ENCODE measurements around the gene SUCLG2. TPM values are rescaled to one million over a fixed set of nuclear protein-coding genes. Genes with fewer than 3 reads are reported as not detected.

The SUCLG2 gene
- total RNA-seq, 1 experiment from 2014 or later = 38.5 TPM

GRCh38 chr3:67431887-67432286 is 222.5 kb downstream of the SUCLG2 start:
- Mint-ChIP-seq H3K4me1 (no peaks in the 10 kb centered on the region), H3K4me3 (no peak overlapping the region), H3K36me3 (ENCODE audit: insufficient read depth in 1 of 3, low read depth in 3 of 3) (peaks cover 6 to 20% (median 10%) of the 10 kb centered on the region in 3 experiments; a peak in 6 of 7 replicates), H3K27me3 (ENCODE audit: low read depth) (no peaks in the 10 kb centered on the region; the same call in 1 of the 2 replicates), H3K27ac (no peak overlapping the region), H3K9me3 (peaks cover 17% of the 10 kb centered on the region in 2 experiments; a peak in 4 of 5 replicates)
- no peak for TF ChIP-seq CTCF (conservative IDR thresholded peaks at IDR 0.05)
- no peak overlapping the region for H2AK5ac ChIP-seq (ENCODE audit: insufficient read length, low read length)
- no peak overlapping the region for H3K23ac ChIP-seq (ENCODE audit: insufficient read length, low read depth, low read length)
- H3K14ac ChIP-seq (ENCODE audit: insufficient read depth, low read length) = no peak overlapping the region
- no peak overlapping the region for H2AFZ ChIP-seq (ENCODE audit: low read length)
- H2BK20ac ChIP-seq (ENCODE audit: low read depth, low read length, poor library complexity, severe bottlenecking) = no peak overlapping the region
- DNase-seq = no peak
- no peak overlapping the region for H4K8ac ChIP-seq (replicated peaks; ENCODE audit: insufficient read length, low read depth, low read length)
- H3K79me1 ChIP-seq (ENCODE audit: insufficient read depth, low read depth, low read length, poor library complexity, severe bottlenecking) = no peaks in the 10 kb centered on the region
- H4K5ac ChIP-seq (ENCODE audit: insufficient read length, low read depth, low read length) = no peak overlapping the region
- WGBS (ENCODE audit: extremely low coverage, insufficient read length, low lambda C conversion rate) = no CpG with 5 or more reads among the region's 1 CpG
- H3K79me2 ChIP-seq (ENCODE audit: insufficient read depth, low read length) = no peaks in the 10 kb centered on the region
- H3K23me2 ChIP-seq (ENCODE audit: insufficient read length, low read depth, low read length, poor library complexity, severe bottlenecking) = no peaks in the 10 kb centered on the region
- no peak overlapping the region for H2BK120ac ChIP-seq (ENCODE audit: low read depth, low read length, poor library complexity, severe bottlenecking)
- H3K27me3 ChIP-seq (ENCODE audit: insufficient read depth, low read length) = no peaks in the 10 kb centered on the region
- no peak overlapping the region for H3T11ph ChIP-seq (ENCODE audit: low read length)
- no peak overlapping the region for H3K27ac ChIP-seq (ENCODE audit: insufficient read length, low read depth, low read length)
- no peaks in the 10 kb centered on the region for H3K4me1 ChIP-seq (ENCODE audit: insufficient read depth, low read length)
- H4K20me1 ChIP-seq (ENCODE audit: control insufficient read depth, insufficient read depth, insufficient read length) = no peaks in the 10 kb centered on the region
- H3K9ac ChIP-seq (ENCODE audit: extremely low read depth, insufficient read length, low read length) = no peak overlapping the region
- H4K91ac ChIP-seq (ENCODE audit: insufficient read length, low read depth, low read length) = no peak overlapping the region
- H3K9me3 ChIP-seq (ENCODE audit: control insufficient read depth, low read depth, low read length) = no peaks in the 10 kb centered on the region
- H3K18ac ChIP-seq (ENCODE audit: insufficient read length, low read depth, low read length) = no peak overlapping the region
- no peak overlapping the region for H2BK5ac ChIP-seq (ENCODE audit: insufficient read length, low read length)
- no peak overlapping the region for H3K56ac ChIP-seq (ENCODE audit: insufficient read length, low read depth, low read length)
- no peak overlapping the region for H2BK15ac ChIP-seq (ENCODE audit: low read depth, low read length)
- no peak overlapping the region for H2BK12ac ChIP-seq (ENCODE audit: insufficient read length, low read depth, low read length)
- no peak overlapping the region for H3K4me2 ChIP-seq (ENCODE audit: insufficient read depth, insufficient read length, low read length)
- no peak overlapping the region for H3K4ac ChIP-seq (ENCODE audit: low read depth, low read length)

Data from H9 (cell line).